ENCODE data around the gene TM9SF1. TPM values are rescaled to one million over a fixed set of nuclear protein-coding genes. Genes with fewer than 3 reads are reported as not detected.
A peak's percentile ranks its signal among the peaks of the same experiment; 100 is the strongest.

Gene TM9SF1
- total and polyA plus RNA-seq, 2 experiments from 2014 or later, result 12.6 to 27.5 TPM

GRCh38 chr14:24172871-24173281 is 22.4 kb downstream of the TM9SF1 start:
- Histone ChIP-seq H4K20me1 (replicated peaks; ENCODE audit: insufficient read depth) (no peaks in the 10 kb centered on the region; the same call in 1 of the 2 replicates), H3K9me2 (ENCODE audit: insufficient read depth) (no peaks in the 10 kb centered on the region), H2AFZ (no peak overlapping the region; the same call in 1 of the 2 replicates), H3K4me2 (peak overlapping the region; percentile 100), H3K27me3 (ENCODE audit: insufficient read depth) (no peaks in the 10 kb centered on the region), H3K4me1 (ENCODE audit: insufficient read depth) (0 out of 2 replicates have a peak, but pooled peaks cover 3% of the 10 kb centered on the region), H3K36me3 (ENCODE audit: insufficient read depth) (no peaks in the 10 kb centered on the region), H3K4me3 (peak overlapping the region; percentile 81), H3K79me2 (replicated peaks; ENCODE audit: insufficient read depth) (no peaks in the 10 kb centered on the region), H3F3A (replicated peaks; ENCODE audit: low read depth) (peaks cover 7% of the 10 kb centered on the region; the same call in 1 of the 2 replicates), H3K27ac (ENCODE audit: low read depth) (no peak overlapping the region)
- DNase-seq (ENCODE audit: low spot score) (no peak), ATAC-seq (no peak)
- Mint-ChIP-seq H3K4me3 (peak overlapping the region; percentile 87), H3K27me3 (ENCODE audit: insufficient read depth, low read depth, poor library complexity) (peaks cover 21% of the 10 kb centered on the region), H3K4me1 (peaks cover 4% of the 10 kb centered on the region; the same call in 1 of the 3 replicates), H3K36me3 (ENCODE audit: low read depth) (peaks cover 18% of the 10 kb centered on the region), H3K9me3 (no peaks in the 10 kb centered on the region), H3K27ac (no peak overlapping the region)
- TF ChIP-seq ZNF114 (CRISPR knock-in tag; IDR thresholded peaks at IDR 0.05), result no peak
- TF ChIP-seq ZNF462 (CRISPR knock-in tag; IDR thresholded peaks at IDR 0.05), result no peak
- TF ChIP-seq POLR2AphosphoS5 (IDR thresholded peaks at IDR 0.05; ENCODE audit: low read depth), result no peak
- no peak for TF ChIP-seq NANOG (IDR thresholded peaks at IDR 0.05; ENCODE audit: borderline replicate concordance)
- no peak for TF ChIP-seq ETS1 (IDR thresholded peaks at IDR 0.05)
- TF ChIP-seq EZH2 (IDR thresholded peaks at IDR 0.05; ENCODE audit: low read depth, unreplicated experiment), result no peak
- TF ChIP-seq JUNB (IDR thresholded peaks at IDR 0.05; ENCODE audit: unreplicated experiment), result no peak
- no peak for TF ChIP-seq CTCF (conservative IDR thresholded peaks at IDR 0.05; ENCODE audit: low read depth in 2 of 2)
- TF ChIP-seq EZH2phosphoT487 (IDR thresholded peaks at IDR 0.05; ENCODE audit: unreplicated experiment), result no peak

Measured in GM23338 (cell line).